Kidney (tissue), 14 donors: ENCODE results near the gene GIMAP1. TPM values are rescaled to one million over a fixed set of nuclear protein-coding genes. Genes with fewer than 3 reads are reported as not detected.
A peak's percentile ranks its signal among the peaks of the same experiment; 100 is the strongest.

Experiments used
- DNase-seq, 5 donors: peaks; one replicate each; pipeline ENCODE4 v3.0.0-alpha.2; 2013 to 2020
- FAIRE-seq: peaks from 2 replicates; lab custom pipeline; 2012; peaks lifted over from hg19 to GRCh38; lab: Jason Lieb, UNC
- H3K27ac ChIP-seq, 2 donors: one replicate each; pipeline ENCODE4 v1.7.0; 2013; ENCODE audit warnings: low read depth in 2 of 2, low read length in 2 of 2, inconsistent platforms in 1 of 2
- H3K27me3 ChIP-seq: one replicate; pipeline ENCODE4 v1.7.1; 2013; ENCODE audit warnings: low read length, inconsistent platforms; ENCODE audit not compliant: control insufficient read depth, insufficient read depth
- H3K36me3 ChIP-seq, 3 donors: one replicate each; pipeline versions ENCODE4 v1.7.0 to v1.7.1; 2013; ENCODE audit warnings: low read length in 3 of 3, control low read depth in 1 of 3, inconsistent platforms in 1 of 3; ENCODE audit not compliant: insufficient read depth in 3 of 3, control insufficient read depth in 2 of 3
- H3K4me1 ChIP-seq, 3 donors: one replicate each; pipeline versions ENCODE4 v1.7.0 to v1.7.1; 2013; ENCODE audit warnings: low read length in 3 of 3, inconsistent platforms in 1 of 3, low read depth in 1 of 3; ENCODE audit not compliant: control insufficient read depth in 2 of 3, insufficient read depth in 2 of 3
- H3K4me3 ChIP-seq, 3 donors: one replicate each; pipeline versions ENCODE4 v1.7.0 to v1.8.1; 2013; ENCODE audit warnings: low read length in 3 of 3, control low read depth in 1 of 3, inconsistent platforms in 1 of 3
- H3K9ac ChIP-seq, 3 donors: one replicate each; pipeline versions ENCODE4 v1.7.0 to v1.7.1; 2013; ENCODE audit warnings: low read length in 3 of 3, control low read depth in 1 of 3, inconsistent platforms in 1 of 3
- H3K9me3 ChIP-seq, 3 donors: one replicate each; pipeline versions ENCODE4 v1.7.0 to v1.7.1; 2013; ENCODE audit warnings: low read length in 3 of 3, control low read depth in 1 of 3, inconsistent platforms in 1 of 3; ENCODE audit not compliant: control insufficient read depth in 2 of 3, insufficient read depth in 1 of 3
- CTCF ChIP-seq: IDR thresholded peaks from 3 replicates; pipeline ENCODE4 v1.5.1; 2012; ENCODE audit warnings: mild to moderate bottlenecking, moderate library complexity, borderline replicate concordance; ENCODE audit not compliant: insufficient read depth; ENCODE audit errors: extremely low read depth
- intact Hi-C: fragments of 100-400 bp; cut with DNase I; formaldehyde crosslinking; loops from one replicate; pipeline ENCODE4 v1.11.1; 2022
- polyA plus RNA-seq: library from polyadenylated mRNA; stranded (reverse); fragments of 350-450 nt; fragmentation: Illumina TruSeq; extraction: RNeasy Lipid Tissue Mini Kit (QIAGEN cat#74804); gene quantifications from one replicate; pipeline ENCODE4 v1.2.3, GENCODE V29; 2014; ENCODE audit warnings: low read depth, low replicate concordance; ENCODE audit not compliant: insufficient read depth
- total RNA-seq: library from RNA; stranded (reverse); fragmentation: NEBNext Ultra II Directional; extraction: Animal tissue kit (Norgen Biotek cat#: 25700); gene quantifications from one replicate; pipeline ENCODE4 v1.2.1, GENCODE V29; 2021
- donor health status: control.
- donor health status: control.
- donor health status: control.
- donor health status: control.
- donor health status: control.
- donor health status: DM: yes; HTN: yes; CAD: no.
- donor health status: Normal renal cell carcinoma (clear cell type).

GIMAP1 gene
- total and polyA plus RNA-seq, 2 donors from 2014 or later = 6.4 to 10.2 TPM

- H3K9ac ChIP-seq = no peak overlapping the region
- H3K36me3 ChIP-seq = no peaks in the 10 kb centered on the region
- intact Hi-C loops = no loop called here
- no peaks in the 10 kb centered on the region for H3K4me1 ChIP-seq
- no peak for FAIRE-seq
- no peaks in the 10 kb centered on the region for H3K27me3 ChIP-seq
- H3K4me3 ChIP-seq = no peak overlapping the region
- DNase-seq = no peak
- no peaks in the 10 kb centered on the region for H3K9me3 ChIP-seq
- peak overlapping the region in 1 of 2 donors; percentile 10 for H3K27ac ChIP-seq
- no peak for TF ChIP-seq CTCF
These were observed 39.8 kb downstream of the GIMAP1 start for GRCh38 chr7:150756166-150756565.

GRCh38 chr7:150756858-150757257 is 40.4 kb downstream of the GIMAP1 start:
- Histone ChIP-seq H3K4me1 (no peaks in the 10 kb centered on the region), H3K27me3 (no peaks in the 10 kb centered on the region), H3K9me3 (no peaks in the 10 kb centered on the region), H3K27ac (no peak overlapping the region), H3K9ac (no peak overlapping the region), H3K36me3 (no peaks in the 10 kb centered on the region), H3K4me3 (no peak overlapping the region)
- peak; percentile 19 for TF ChIP-seq CTCF
- intact Hi-C loops = no loop called here
- FAIRE-seq (peak; percentile 80), DNase-seq (peak in 1 of 5 donors; percentile 43)

- no peaks in the 10 kb centered on the region for H3K4me1 ChIP-seq
- intact Hi-C loops = no loop called here
- H3K27ac ChIP-seq = no peak overlapping the region
- TF ChIP-seq CTCF = no peak
- DNase-seq (no peak), FAIRE-seq (no peak)
- no peaks in the 10 kb centered on the region for H3K9me3 ChIP-seq
- no peaks in the 10 kb centered on the region for H3K27me3 ChIP-seq
- no peak overlapping the region for H3K9ac ChIP-seq
- H3K4me3 ChIP-seq = no peak overlapping the region
- no peaks in the 10 kb centered on the region for H3K36me3 ChIP-seq
These were observed 43.1 kb downstream of the GIMAP1 start for GRCh38 chr7:150759479-150759878.

GRCh38 chr7:150766334-150766709 is 49.9 kb downstream of the GIMAP1 start:
- Histone ChIP-seq H3K9me3 (no peaks in the 10 kb centered on the region), H3K27me3 (no peaks in the 10 kb centered on the region), H3K36me3 (no peaks in the 10 kb centered on the region), H3K27ac (no peak overlapping the region), H3K4me3 (no peak overlapping the region), H3K9ac (no peak overlapping the region), H3K4me1 (no peaks in the 10 kb centered on the region)
- intact Hi-C loops = no loop called here
- TF ChIP-seq CTCF = no peak
- no peak for FAIRE-seq
- no peak for DNase-seq
